Upper lobe of left lung (tissue), 6 donors: ENCODE data around the gene NDC1. TPM values are rescaled to one million over a fixed set of nuclear protein-coding genes. Genes with fewer than 3 reads are reported as not detected.

ENCODE experiments used
- ATAC-seq, 2 donors: fragments of 200-7000 bp; cut with Tn5 transposase; one replicate each; pipeline ENCODE4 v1.9.1; 2022; ENCODE audit warnings: mild to moderate bottlenecking in 2 of 2, moderate library complexity in 2 of 2; ENCODE audit not compliant: low FRiP score in 2 of 2
- DNase-seq, 2 donors: peaks; one replicate each; pipeline ENCODE4 v3.0.0-alpha.2; 2019 to 2020
- H3K27ac ChIP-seq, 4 donors: fragments of 200-600 bp; sonication (generic); one replicate each; pipeline ENCODE4 v1.5.1; 2016 to 2019
- H3K27me3 ChIP-seq, 4 donors: fragments of 200-600 bp; sonication (generic); one replicate each; pipeline ENCODE4 v1.5.1; 2017 to 2019
- H3K36me3 ChIP-seq, 4 donors: fragments of 200-600 bp; sonication (generic); one replicate each; pipeline ENCODE4 v1.5.1; 2016 to 2019
- H3K4me1 ChIP-seq, 4 donors: fragments of 200-600 bp; sonication (generic); one replicate each; pipeline ENCODE4 v1.5.1; 2018 to 2019
- H3K4me3 ChIP-seq, 4 donors: fragments of 200-600 bp; sonication (generic); one replicate each; pipeline ENCODE4 v1.5.1; 2017 to 2019; ENCODE audit warnings: mild to moderate bottlenecking in 2 of 4, moderate library complexity in 1 of 4
- H3K9me3 ChIP-seq, 4 donors: fragments of 200-600 bp; sonication (generic); one replicate each; pipeline ENCODE4 v1.5.1; 2018 to 2019
- EP300 ChIP-seq, 4 donors: sonication (generic); formaldehyde crosslinking; IDR thresholded peaks; one replicate each; pipeline ENCODE4 v1.5.1; 2017; ENCODE audit warnings: antibody characterized with exemption in 4 of 4, control low read depth in 2 of 4
- POLR2A ChIP-seq, 4 donors: fragments of 450-650 bp; IDR thresholded peaks; one replicate each; pipeline ENCODE4 v1.5.1; 2016 to 2017; ENCODE audit warnings: antibody characterized with exemption in 4 of 4, mild to moderate bottlenecking in 2 of 4
- POLR2AphosphoS5 ChIP-seq, 2 donors: sonication (generic); formaldehyde crosslinking; IDR thresholded peaks; one replicate each; pipeline ENCODE4 v1.5.1; 2017; ENCODE audit warnings: antibody characterized with exemption in 2 of 2
- WGBS, 2 donors: methylation state at CpG; one replicate each; pipeline ENCODE4 v1.1.5; 2017 to 2018; 5-methylcytosine and 5-hydroxymethylcytosine counted together
- total RNA-seq, 6 donors: library from RNA; depleted of rRNA in 4 of 6; stranded (reverse); fragments of >200 nt in 4 of 6; gene quantifications; one replicate each; pipeline versions ENCODE4 v1.1.0 to v1.2.1, GENCODE V29; 2016 to 2021
- TF ChIP-seq, protein P1 (sequence below), 6 experiments: fragments of 450-650 bp in 4 of 6; fragments of 200-600 bp in 2 of 6; sonication (generic) in 2 of 6; IDR thresholded peaks; one replicate each; pipeline ENCODE4 v1.5.1; 2016 to 2019; ENCODE audit warnings: antibody characterized with exemption in 6 of 6
- donor health status: DM: no; HTN: no; CAD: no; lungs with moderate emphysema.
- donor health status: DM: no; HTN: yes; CAD: no; lungs with severe emphysema.

Gene NDC1
- total RNA-seq, 6 donors from 2014 or later = 1.2 to 10.9 (median 8.2) TPM

DNA sequence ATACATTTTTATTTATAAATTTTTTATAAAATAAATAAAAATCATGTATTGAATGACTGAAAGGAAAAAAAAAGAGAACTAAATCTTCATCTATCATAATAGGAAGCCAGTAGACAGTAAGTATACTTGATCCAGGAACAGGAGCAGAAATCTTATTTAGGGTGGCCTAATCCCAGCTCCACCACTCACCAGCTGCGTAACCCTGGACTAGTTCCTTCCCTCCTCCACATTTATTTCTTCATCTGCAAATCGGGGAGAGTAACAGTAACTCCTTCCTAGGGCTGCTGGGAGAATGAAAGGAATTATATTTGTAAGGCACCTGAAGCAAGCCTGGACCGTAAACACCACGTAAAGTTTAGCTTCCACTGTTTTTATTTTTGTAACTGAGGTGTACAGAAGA lies 117.0 kb downstream of the NDC1 start:
- DNase-seq (no peak), ATAC-seq (no peak)
- H3K4me1 ChIP-seq = no peaks in the 10 kb centered on the region
- H3K4me3 ChIP-seq = no peak overlapping the region
- no peaks in the 10 kb centered on the region for H3K27me3 ChIP-seq
- H3K27ac ChIP-seq = no peak overlapping the region
- TF ChIP-seq POLR2A (IDR thresholded peaks at IDR 0.05) = no peak
- no peak for TF ChIP-seq POLR2AphosphoS5 (IDR thresholded peaks at IDR 0.05)
- TF ChIP-seq, protein P1, sequence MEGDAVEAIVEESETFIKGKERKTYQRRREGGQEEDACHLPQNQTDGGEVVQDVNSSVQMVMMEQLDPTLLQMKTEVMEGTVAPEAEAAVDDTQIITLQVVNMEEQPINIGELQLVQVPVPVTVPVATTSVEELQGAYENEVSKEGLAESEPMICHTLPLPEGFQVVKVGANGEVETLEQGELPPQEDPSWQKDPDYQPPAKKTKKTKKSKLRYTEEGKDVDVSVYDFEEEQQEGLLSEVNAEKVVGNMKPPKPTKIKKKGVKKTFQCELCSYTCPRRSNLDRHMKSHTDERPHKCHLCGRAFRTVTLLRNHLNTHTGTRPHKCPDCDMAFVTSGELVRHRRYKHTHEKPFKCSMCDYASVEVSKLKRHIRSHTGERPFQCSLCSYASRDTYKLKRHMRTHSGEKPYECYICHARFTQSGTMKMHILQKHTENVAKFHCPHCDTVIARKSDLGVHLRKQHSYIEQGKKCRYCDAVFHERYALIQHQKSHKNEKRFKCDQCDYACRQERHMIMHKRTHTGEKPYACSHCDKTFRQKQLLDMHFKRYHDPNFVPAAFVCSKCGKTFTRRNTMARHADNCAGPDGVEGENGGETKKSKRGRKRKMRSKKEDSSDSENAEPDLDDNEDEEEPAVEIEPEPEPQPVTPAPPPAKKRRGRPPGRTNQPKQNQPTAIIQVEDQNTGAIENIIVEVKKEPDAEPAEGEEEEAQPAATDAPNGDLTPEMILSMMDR (IDR thresholded peaks at IDR 0.05) = no peak
- no peak for TF ChIP-seq EP300 (IDR thresholded peaks at IDR 0.05)
- no peaks in the 10 kb centered on the region for H3K9me3 ChIP-seq
- no peaks in the 10 kb centered on the region for H3K36me3 ChIP-seq
- WGBS, 2 donors = 77 to 79% methylated on average over 4 of the region's 4 CpGs

DNA sequence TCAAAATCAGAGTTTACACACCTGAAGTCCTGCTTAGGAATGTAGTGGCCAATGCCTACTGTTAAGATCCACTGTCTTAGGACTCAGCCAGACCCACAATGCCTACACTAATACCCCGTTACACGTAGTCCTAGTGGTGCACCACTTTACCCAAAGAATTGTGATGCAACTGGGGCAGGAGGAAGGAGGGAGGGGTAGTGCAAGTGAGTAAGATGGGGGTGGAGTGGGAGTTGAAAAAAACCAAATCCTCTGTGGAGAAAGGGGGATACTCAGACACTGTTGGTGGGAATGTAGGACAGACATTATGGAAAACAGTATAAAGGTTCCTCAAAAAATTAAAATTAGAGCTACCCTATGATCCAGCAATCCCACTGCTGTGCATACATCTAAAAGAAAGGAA lies 118.6 kb downstream of the NDC1 start:
- ATAC-seq = no peak
- TF ChIP-seq, protein P1 (IDR thresholded peaks at IDR 0.05) = no peak
- no peaks in the 10 kb centered on the region for H3K4me1 ChIP-seq
- no peaks in the 10 kb centered on the region for H3K9me3 ChIP-seq
- no peak for DNase-seq
- 54 to 72% methylated on average over 2 of the region's 2 CpGs for WGBS, 2 donors
- no peak overlapping the region for H3K4me3 ChIP-seq
- no peaks in the 10 kb centered on the region for H3K36me3 ChIP-seq
- no peak overlapping the region for H3K27ac ChIP-seq
- no peaks in the 10 kb centered on the region for H3K27me3 ChIP-seq

DNA sequence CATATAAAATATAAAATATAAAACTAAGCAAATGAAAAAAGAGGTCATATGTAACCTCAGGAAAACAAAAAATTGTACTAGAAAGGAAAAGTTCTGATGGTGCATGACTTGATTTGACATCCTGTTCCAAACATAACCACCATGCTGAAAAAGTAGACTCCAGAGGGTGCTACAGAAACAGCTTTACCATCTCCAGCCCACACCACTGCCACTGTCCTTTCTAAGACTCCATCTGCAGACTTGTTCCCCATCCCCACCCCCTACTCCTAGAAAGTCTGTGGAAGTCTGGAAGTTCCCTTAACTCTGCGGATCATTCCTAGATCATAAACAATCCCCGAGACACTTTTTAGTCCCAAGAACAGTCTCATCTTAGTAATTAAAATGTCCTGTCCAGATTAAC lies 119.7 kb downstream of the NDC1 start:
- ATAC-seq (no peak), DNase-seq (no peak)
- 72% methylated on average over 2 of the region's 2 CpGs for WGBS, 2 donors
- Histone ChIP-seq H3K27me3 (no peaks in the 10 kb centered on the region), H3K9me3 (no peaks in the 10 kb centered on the region), H3K4me3 (no peak overlapping the region), H3K36me3 (no peaks in the 10 kb centered on the region), H3K4me1 (no peaks in the 10 kb centered on the region), H3K27ac (no peak overlapping the region)
- TF ChIP-seq EP300 (IDR thresholded peaks at IDR 0.05) = no peak
- no peak for TF ChIP-seq POLR2A (IDR thresholded peaks at IDR 0.05)

DNA sequence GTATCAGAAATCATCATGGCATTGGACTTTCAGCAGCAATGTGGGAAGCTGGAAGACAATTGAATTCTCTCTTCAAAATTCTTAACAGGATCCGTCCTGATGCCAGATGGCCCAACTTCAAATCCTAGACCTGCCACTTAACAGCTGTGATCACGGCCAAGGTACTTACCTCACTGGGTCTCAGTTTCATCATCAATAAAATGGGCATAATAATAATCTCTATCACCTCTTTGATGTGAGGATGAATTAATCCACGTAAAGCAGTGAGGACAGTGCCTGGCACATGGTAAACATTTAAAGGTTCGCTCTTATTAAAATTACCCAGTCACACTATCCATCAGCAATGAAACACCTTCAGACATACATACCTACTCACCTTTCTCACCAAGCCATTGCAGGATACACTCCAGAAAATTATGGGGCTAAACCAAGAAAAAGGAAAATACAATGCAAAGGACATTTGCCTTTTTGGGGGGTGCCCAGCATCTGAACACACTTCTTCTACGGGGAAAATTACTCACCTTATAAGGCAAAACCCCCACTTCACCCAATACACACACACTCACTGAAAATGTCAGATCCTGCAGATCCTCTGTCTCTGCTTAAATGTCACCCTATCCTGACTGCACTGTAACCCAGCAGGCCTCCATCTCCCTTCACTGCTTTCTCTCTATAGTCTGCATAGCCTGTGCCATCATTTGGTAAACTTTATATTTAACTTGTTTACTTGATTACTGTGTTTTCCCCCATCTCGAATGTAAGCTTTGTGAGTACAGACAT lies 120.9 kb downstream of the NDC1 start:
- WGBS, 2 donors = 80 to 85% methylated on average over 6 of the region's 6 CpGs
- no peak for ATAC-seq
- TF ChIP-seq POLR2AphosphoS5 (IDR thresholded peaks at IDR 0.05) (no peak), POLR2A (IDR thresholded peaks at IDR 0.05) (no peak), EP300 (IDR thresholded peaks at IDR 0.05) (no peak)
- TF ChIP-seq, protein P1 (IDR thresholded peaks at IDR 0.05) = no peak
- Histone ChIP-seq H3K4me3 (no peak overlapping the region), H3K27me3 (no peaks in the 10 kb centered on the region), H3K4me1 (no peaks in the 10 kb centered on the region), H3K9me3 (no peaks in the 10 kb centered on the region), H3K27ac (no peak overlapping the region), H3K36me3 (no peaks in the 10 kb centered on the region)
- DNase-seq = no peak

DNA sequence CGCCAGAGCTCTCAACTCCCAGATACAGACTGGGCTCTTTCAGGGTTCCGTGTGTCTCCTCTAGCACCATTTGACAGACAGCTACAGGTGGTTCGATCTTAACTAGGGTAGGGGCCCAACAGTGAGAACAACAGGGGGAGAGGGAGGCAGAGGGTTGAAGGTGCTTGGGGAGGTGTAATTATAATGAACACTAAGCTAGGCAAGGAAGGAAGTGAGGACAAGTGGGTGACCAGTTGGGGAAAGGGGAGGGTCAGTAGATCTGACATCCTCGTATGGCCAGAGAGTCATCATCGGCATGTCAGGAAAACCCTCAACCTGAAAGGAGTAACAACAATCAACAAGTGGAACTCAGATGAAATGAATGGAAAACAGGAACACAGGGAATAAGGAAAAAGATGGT lies 121.9 kb downstream of the NDC1 start:
- Histone ChIP-seq H3K9me3 (no peaks in the 10 kb centered on the region), H3K36me3 (no peaks in the 10 kb centered on the region), H3K4me1 (no peaks in the 10 kb centered on the region), H3K27me3 (no peaks in the 10 kb centered on the region), H3K4me3 (no peak overlapping the region), H3K27ac (no peak overlapping the region)
- TF ChIP-seq POLR2A (IDR thresholded peaks at IDR 0.05) = no peak
- no peak for TF ChIP-seq POLR2AphosphoS5 (IDR thresholded peaks at IDR 0.05)
- TF ChIP-seq, protein P1 (IDR thresholded peaks at IDR 0.05) = no peak
- TF ChIP-seq EP300 (IDR thresholded peaks at IDR 0.05) = no peak
- ATAC-seq (no peak), DNase-seq (no peak)
- 73 to 79% methylated on average over 5 of the region's 5 CpGs for WGBS, 2 donors
